Neuron (in vitro differentiated cells): ENCODE data around the gene CTIF.

Experiments
- H2AFZ ChIP-seq: one replicate; pipeline ENCODE4 v1.6.1; 2013; ENCODE audit warnings: low read depth, mild to moderate bottlenecking, inconsistent platforms, low read length, moderate library complexity
- H3K27me3 ChIP-seq: one replicate; pipeline ENCODE4 v1.6.1; 2013; ENCODE audit warnings: low read length; ENCODE audit not compliant: insufficient read depth
- H3K36me3 ChIP-seq: one replicate; pipeline ENCODE4 v1.6.1; 2013; ENCODE audit warnings: low read length; ENCODE audit not compliant: insufficient read depth
- H3K4me1 ChIP-seq: one replicate; pipeline ENCODE4 v1.6.1; 2013; ENCODE audit warnings: low read length; ENCODE audit not compliant: insufficient read depth
- H3K4me3 ChIP-seq: 2 replicates; pipeline ENCODE4 v1.5.1; 2013; ENCODE audit warnings: mild to moderate bottlenecking, low read length, moderate library complexity
- H3K9me3 ChIP-seq: one replicate; pipeline ENCODE4 v1.6.1; 2013; ENCODE audit warnings: low read length

CTIF gene

DNA sequence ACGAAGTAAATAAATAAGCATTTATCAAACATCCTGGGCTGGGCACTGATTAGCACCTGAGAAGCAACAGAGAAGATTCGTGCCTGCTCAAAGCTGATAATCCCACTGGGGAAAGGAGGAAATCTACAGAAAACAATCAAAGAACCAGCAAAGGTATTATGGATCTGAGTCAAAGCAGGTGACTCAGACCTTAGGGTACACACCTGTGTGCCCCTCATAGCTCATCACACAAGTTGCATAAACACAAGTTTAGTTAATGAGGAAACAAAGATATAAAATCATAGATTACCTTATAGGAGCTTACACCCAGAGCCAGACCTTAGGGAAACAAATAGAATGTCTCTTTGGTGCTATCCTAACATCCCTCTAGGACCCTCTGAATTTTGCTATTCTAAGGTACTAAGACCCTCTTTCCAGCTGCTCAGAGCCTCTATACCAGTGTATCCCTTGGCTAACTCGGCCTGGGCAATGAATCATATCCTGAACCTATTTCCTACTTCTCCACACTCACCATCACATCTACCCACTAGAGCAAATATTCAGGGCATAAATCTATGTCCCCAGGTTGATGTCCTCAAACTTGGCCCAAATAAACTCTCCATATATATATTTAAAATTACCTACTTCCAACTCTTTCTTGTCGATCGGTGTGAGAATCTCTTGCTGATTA, 19.3 kb upstream of the CTIF start:
- H3K4me1 ChIP-seq = peaks cover 10% of the 10 kb centered on the region
- no peak overlapping the region for H2AFZ ChIP-seq
- H3K9me3 ChIP-seq = no peaks in the 10 kb centered on the region
- H3K36me3 ChIP-seq = no peaks in the 10 kb centered on the region
- H3K4me3 ChIP-seq = no peak overlapping the region
- peaks cover 5% of the 10 kb centered on the region for H3K27me3 ChIP-seq

- H3K4me3 ChIP-seq = no peak overlapping the region
- H3K9me3 ChIP-seq = no peaks in the 10 kb centered on the region
- no peaks in the 10 kb centered on the region for H3K4me1 ChIP-seq
- H3K27me3 ChIP-seq = peaks cover 9% of the 10 kb centered on the region
- no peak overlapping the region for H2AFZ ChIP-seq
- H3K36me3 ChIP-seq = no peaks in the 10 kb centered on the region
Measured at GRCh38 chr18:48521723-48522122, 17.1 kb upstream of the CTIF start.

GRCh38 chr18:48525671-48526070, 13.2 kb upstream of the CTIF start:
- no peaks in the 10 kb centered on the region for H3K36me3 ChIP-seq

DNA sequence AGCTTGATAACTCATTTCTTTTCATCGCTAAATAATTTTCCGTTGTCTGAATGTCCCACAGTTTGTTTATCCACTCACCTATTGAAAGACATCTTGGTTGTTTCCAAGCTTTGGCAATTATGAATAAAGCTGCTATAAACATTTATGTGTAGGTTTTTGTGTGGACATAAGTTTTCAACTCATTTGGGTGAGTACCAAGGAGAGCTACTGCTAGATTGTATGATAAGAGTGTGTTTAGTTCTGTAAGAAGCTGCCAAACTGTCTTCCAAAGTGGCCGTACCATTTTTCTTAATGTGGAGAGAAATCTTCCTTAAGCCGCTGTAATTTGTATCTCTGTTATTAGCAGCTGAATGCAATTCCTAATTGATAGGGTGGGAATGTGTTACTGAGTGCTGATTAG, 11.4 kb upstream of the CTIF start:
- H3K36me3 ChIP-seq = no peaks in the 10 kb centered on the region
- H2AFZ ChIP-seq = no peak overlapping the region
- peaks cover 5% of the 10 kb centered on the region for H3K27me3 ChIP-seq
- H3K9me3 ChIP-seq = no peaks in the 10 kb centered on the region
- no peak overlapping the region for H3K4me3 ChIP-seq
- no peaks in the 10 kb centered on the region for H3K4me1 ChIP-seq

More at GRCh38 chr18:48525671-48526070, 13.2 kb upstream of the CTIF start:
- H3K4me1 ChIP-seq = no peaks in the 10 kb centered on the region
- H3K4me3 ChIP-seq = no peak overlapping the region
- peaks cover 8% of the 10 kb centered on the region for H3K27me3 ChIP-seq
- H2AFZ ChIP-seq = no peak overlapping the region
- no peaks in the 10 kb centered on the region for H3K9me3 ChIP-seq

DNA sequence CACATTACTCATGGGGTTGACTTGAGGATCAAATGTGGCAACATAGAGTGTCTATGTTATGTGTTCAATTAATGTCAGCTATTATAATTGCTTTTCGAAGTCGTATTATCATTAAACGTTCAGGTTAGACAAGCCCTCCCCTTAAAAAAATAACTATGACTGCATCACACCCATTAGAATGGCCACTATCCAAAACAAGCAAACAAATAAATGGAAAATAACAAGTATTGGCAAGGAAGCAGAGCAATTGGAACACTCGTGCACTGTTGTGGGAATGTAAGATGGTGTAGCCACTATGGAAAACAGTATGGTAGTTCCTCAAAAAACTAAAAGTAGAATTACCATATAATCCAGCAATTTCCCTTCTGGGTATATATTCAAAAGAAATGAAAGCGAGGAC, 10.0 kb upstream of the CTIF start:
- H3K36me3 ChIP-seq = no peaks in the 10 kb centered on the region
- H3K4me3 ChIP-seq = no peak overlapping the region
- H2AFZ ChIP-seq = no peak overlapping the region
- H3K9me3 ChIP-seq = no peaks in the 10 kb centered on the region
- no peaks in the 10 kb centered on the region for H3K4me1 ChIP-seq
- peaks cover 5% of the 10 kb centered on the region for H3K27me3 ChIP-seq

DNA sequence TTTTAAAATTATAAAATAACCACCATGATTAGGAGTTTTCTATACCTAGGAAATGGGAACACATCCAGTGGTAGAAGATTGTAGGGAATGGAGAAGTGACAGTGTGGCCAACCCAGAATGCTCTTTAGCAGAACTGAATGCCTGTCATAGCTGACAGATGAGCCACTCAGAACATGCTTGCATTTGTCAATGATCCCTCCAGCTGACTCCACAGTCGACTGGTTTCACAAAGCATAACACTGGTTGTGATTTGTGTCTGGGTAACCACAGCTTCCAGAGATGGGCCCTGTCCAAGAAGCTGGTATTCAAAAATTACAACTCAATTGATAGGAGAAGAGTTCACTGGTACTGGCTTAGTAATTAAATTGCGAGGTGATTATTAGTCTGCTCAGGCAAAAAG, 9.0 kb upstream of the CTIF start:
- Histone ChIP-seq H3K9me3 (no peaks in the 10 kb centered on the region), H3K27me3 (peaks cover 5% of the 10 kb centered on the region), H3K36me3 (no peaks in the 10 kb centered on the region), H3K4me1 (no peaks in the 10 kb centered on the region), H3K4me3 (no peak overlapping the region), H2AFZ (no peak overlapping the region)

DNA sequence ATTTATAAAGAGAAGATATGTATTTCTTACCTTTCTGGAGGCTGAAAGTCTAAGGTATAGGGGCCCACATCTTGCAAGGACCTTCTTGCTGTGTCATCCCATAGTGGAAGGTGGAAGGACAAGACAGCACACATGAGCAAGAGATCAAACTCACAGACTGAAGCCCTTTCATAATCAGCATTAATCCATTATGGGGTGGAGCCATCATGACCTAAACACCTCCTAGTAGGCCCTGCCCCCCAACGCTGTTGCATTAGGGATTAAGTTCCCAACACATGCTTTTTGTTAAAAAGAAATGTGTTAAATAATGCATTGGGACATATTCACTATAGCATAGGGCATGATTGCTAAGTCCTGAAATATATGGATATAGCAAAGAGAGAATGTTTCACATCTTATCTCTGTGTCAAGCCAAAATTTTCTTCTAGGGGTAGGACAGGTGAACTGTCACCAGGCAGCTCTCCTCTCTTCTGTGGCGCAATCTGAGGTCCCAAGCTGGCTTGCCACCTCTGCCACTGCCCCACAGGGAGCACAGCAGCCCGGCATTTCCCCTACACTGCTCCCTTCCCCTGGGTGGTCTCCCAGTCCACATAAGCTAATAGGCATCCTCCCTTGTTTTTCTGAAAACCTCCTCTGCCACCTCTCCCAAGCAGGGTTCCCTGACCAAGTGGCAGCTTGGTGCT, 8.3 kb upstream of the CTIF start:
- H3K4me3 ChIP-seq = no peak overlapping the region
- H3K27me3 ChIP-seq = peaks cover 2% of the 10 kb centered on the region
- no peaks in the 10 kb centered on the region for H3K36me3 ChIP-seq
- H2AFZ ChIP-seq = no peak overlapping the region
- no peaks in the 10 kb centered on the region for H3K9me3 ChIP-seq
- H3K4me1 ChIP-seq = no peaks in the 10 kb centered on the region

DNA sequence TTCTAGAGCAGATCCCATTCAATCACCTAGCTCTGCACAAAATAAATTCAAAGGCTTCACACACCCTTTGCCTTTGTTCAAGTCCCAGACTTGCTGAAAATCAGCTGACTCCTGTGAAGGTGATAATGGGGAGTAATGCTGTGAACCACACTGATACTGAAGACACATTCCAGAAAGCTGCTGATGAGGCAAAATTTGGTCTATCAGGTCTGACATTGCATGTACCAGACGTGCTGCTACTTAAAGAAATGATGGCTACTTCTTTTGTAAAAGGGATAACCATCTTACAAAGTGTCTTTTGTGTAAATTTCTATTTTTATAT, 7.8 kb upstream of the CTIF start:
- no peak overlapping the region for H3K4me3 ChIP-seq
- peaks cover 2% of the 10 kb centered on the region for H3K27me3 ChIP-seq
- H3K36me3 ChIP-seq = no peaks in the 10 kb centered on the region
- H2AFZ ChIP-seq = no peak overlapping the region
- H3K9me3 ChIP-seq = no peaks in the 10 kb centered on the region
- no peaks in the 10 kb centered on the region for H3K4me1 ChIP-seq

DNA sequence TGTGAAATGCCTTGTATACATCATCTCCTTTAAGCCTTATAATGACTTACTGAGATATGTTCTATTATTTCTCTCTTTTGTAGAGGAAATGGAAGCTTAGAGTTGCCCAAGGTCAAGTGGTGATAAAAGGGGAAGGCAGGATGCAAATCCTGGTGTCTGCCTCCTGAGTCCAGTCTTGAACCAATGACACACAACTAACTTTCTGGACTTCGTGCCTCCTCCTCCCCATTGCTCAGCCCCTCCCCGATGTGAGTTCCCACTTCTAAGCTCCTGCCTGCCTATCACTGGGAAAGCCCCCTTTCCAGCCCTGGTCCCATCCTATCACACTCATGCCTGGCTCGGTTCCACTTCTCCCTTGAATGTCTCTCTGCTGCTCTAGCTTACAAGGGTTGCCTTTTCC, 6.9 kb upstream of the CTIF start:
- H3K27me3 ChIP-seq = peaks cover 1% of the 10 kb centered on the region
- H3K9me3 ChIP-seq = no peaks in the 10 kb centered on the region
- no peaks in the 10 kb centered on the region for H3K4me1 ChIP-seq
- H3K36me3 ChIP-seq = no peaks in the 10 kb centered on the region
- H2AFZ ChIP-seq = no peak overlapping the region
- no peak overlapping the region for H3K4me3 ChIP-seq

- H3K27me3 ChIP-seq = no peaks in the 10 kb centered on the region
- H3K36me3 ChIP-seq = no peaks in the 10 kb centered on the region
- H3K9me3 ChIP-seq = no peaks in the 10 kb centered on the region
- H3K4me3 ChIP-seq = no peak overlapping the region
- no peak overlapping the region for H2AFZ ChIP-seq
- peaks cover 4% of the 10 kb centered on the region for H3K4me1 ChIP-seq
Measured at GRCh38 chr18:48533340-48534070, 5.3 kb upstream of the CTIF start.

DNA sequence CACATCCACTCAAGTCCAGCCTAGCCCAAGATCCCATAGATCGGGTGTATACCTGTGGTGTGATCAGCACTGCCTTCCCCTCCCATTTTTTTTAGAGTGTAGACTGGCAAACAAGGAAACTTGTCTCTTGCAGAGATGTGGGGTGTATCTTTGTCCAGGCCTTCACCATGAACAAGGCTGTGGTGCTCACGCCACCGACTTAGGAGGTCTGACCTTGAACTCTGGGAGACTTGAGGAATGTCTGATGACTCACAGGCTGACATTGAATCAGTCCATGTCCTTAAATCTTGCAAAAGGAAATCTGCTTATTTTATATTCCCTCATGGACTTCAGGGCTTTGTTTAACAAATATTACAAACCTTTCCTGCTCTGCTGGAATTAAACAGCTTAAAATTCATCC, 4.5 kb upstream of the CTIF start:
- H3K4me1 ChIP-seq = peaks cover 5% of the 10 kb centered on the region
- no peaks in the 10 kb centered on the region for H3K27me3 ChIP-seq

DNA sequence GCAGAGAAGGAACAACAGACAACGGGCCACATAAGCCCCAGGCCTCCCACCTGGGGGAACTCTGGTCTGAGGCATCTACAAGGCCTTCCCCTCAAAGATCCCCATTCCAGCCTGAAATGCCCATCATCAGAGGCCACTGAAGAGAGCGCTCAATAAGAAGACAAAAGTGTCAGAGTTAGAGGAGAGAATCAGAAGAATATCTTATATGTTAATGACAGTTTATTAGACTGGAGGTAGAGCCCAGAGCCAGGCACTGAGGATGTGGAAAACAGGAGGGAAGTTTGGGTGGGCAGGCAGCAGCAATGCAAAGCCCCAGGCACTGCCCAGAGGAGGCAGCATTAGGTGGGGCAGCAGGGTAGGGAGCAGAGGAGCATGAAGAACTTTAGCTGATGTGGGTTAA, 2.9 kb upstream of the CTIF start:
- no peaks in the 10 kb centered on the region for H3K27me3 ChIP-seq
- no peak overlapping the region for H3K4me3 ChIP-seq
- H3K36me3 ChIP-seq = no peaks in the 10 kb centered on the region
- H3K4me1 ChIP-seq = peaks cover 5% of the 10 kb centered on the region
- no peaks in the 10 kb centered on the region for H3K9me3 ChIP-seq
- H2AFZ ChIP-seq = no peak overlapping the region

More for the DNA sequence above, 4.5 kb upstream of the CTIF start:
- no peaks in the 10 kb centered on the region for H3K9me3 ChIP-seq
- no peaks in the 10 kb centered on the region for H3K36me3 ChIP-seq
- H2AFZ ChIP-seq = no peak overlapping the region
- H3K4me3 ChIP-seq = no peak overlapping the region

- Histone ChIP-seq H3K4me3 (no peak overlapping the region), H3K36me3 (no peaks in the 10 kb centered on the region), H3K27me3 (no peaks in the 10 kb centered on the region), H3K9me3 (no peaks in the 10 kb centered on the region), H2AFZ (no peak overlapping the region), H3K4me1 (peaks cover 7% of the 10 kb centered on the region)
Measured at GRCh38 chr18:48536516-48536915, 2.3 kb upstream of the CTIF start.
